GM18867 (cell line): Measurements from ENCODE around the gene TTLL11.

Source experiments
- ATAC-seq: cut with Tn5 transposase; IDR thresholded peaks from one replicate; pipeline ENCODE4 v1.9.1; 2021; ENCODE audit warnings: mild to moderate bottlenecking, moderate library complexity; ENCODE audit not compliant: unreplicated experiment

Gene TTLL11

DNA sequence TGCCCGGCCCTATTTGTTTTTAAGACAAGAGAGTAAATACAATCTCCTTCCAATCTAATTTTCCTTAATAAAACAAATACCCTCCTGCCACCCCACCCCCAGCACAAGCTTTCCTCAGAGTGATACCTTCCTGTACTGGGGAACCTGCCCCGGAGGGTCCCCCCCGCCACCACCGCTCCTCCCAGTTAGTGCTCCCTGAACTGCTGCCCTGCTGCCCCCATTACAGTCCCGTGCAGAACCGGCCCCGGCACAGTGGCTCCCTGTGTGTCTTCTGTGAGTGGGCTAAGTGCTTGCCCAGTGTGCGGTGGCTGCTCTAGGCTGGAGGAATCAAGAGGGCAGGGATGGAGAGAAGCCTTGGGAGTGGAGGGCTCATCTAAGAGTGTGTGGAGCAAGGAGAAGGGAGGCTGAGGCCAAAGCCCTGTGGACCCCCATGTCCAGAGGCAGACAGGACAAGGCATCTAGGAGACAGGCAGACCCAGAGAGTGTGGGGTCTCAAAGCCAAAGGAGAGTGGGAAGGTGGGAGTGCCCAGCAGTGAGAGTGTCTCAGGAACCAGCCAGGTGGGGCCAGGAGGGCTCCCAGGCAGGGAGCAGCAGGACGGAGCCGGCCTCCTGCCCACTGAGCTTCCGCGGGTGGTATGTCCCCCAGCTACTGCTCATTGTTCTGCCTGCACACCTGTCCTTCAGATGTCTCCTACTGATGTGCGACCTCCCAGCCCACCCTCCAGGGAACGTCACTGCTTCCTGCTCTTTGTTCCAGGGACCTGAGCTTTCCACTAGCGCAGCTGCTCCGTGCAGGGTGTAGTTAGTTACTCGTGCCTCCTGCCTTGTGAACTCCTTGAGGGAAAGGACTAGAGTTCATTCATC is 312.7 kb downstream of the TTLL11 start:
- ATAC-seq: no peak

- no peak for ATAC-seq
Observed at GRCh38 chr9:121779381-121780117, 313.6 kb downstream of the TTLL11 start.

- no peak for ATAC-seq
Observed at GRCh38 chr9:121778252-121779225, 314.6 kb downstream of the TTLL11 start.

DNA sequence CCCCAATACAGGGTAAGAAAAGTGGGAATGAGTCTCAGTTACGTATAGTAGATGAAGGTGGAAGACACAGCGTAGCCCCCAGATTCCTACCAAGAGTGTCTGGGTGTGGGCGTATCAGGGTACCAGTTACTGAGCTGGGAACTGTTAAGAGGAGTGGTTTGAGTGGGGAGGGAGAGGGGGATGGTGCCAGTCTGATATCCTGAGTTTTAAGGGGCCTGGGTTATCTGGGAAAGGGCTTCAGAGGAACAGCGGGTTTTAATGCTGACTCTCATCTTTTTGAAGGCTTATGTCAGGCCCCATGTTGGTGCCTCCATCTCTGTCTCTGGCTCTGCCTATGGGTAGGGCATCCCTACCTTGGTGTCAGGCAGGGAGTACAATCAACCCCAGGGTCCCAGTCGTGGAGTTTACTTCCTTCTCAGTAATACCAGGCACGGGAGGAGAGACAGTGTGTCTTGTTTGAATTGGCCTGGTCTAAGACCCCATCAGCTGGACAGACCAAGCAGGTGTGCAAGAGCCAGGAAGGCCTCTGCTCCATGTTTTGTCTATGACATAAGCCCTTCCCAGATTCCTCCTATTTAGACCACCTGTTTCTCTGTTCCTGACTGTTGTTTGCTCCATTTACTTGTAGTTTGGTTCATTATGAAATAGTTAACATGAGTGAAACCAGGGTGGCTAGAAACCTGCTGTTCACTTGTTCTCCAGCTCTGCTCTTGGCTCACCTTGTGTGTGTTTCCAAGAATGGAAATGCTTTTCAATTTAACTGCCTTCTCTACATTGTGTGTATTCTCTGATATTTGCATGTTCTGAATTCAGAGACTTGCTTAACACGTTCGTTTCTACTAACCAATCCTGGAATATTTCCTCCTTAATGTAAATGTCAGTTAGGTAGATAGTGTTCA is 316.1 kb downstream of the TTLL11 start:
- ATAC-seq: no peak

- ATAC-seq: no peak
Observed at GRCh38 chr9:121776001-121776738, 316.9 kb downstream of the TTLL11 start.

DNA sequence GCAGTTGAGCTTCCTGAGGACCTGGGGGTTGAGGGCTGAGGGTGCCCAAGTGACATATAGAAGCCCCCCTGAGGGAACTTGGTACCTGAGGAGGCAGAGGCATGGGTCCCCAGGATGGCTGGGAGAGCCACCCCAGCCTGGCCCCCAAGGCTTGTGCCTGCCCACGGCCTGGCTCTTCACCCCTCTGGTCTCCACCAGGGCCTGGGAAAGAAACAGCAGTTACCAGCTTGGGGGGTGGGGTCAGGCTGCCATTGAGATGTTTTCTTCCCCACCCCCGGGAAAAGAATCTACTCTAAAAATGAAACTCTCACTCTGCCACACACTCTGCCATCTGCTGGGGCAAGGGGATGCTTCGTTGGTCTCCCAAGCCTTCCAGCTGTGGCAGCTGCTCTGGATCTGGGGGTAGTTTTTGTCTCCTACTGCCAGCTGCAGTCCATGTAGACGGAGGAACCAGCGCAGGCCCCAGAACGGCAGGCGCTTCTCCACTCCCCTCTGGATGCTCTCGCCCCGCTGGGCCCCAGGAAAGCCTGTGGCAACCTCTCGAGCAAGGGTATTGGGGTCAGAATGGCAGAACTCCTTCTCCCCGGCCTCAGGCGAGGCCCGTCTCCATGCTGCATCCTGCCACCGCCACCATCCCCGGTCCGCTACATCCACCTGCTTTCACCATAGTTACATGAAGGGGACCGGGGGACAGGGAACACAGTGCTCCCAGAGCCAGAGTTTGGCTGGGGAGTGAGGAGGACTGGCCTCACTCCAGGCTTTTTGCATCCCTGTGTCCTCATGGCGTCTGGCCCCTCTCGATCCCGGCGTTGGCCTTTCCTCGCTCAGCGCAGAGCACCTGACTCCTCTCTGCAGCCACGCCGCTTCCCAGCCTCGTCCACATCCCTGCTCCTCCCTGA is 318.1 kb downstream of the TTLL11 start:
- ATAC-seq: no peak

GRCh38 chr9:121773954-121774714 is 319.0 kb downstream of the TTLL11 start:
- no peak for ATAC-seq

GRCh38 chr9:121773286-121773953 is 319.7 kb downstream of the TTLL11 start:
- no peak for ATAC-seq

GRCh38 chr9:121772600-121773285 is 320.4 kb downstream of the TTLL11 start:
- no peak for ATAC-seq
